ENCODE data around the gene ACR. TPM values are rescaled to one million over a fixed set of nuclear protein-coding genes. Genes with fewer than 3 reads are reported as not detected.

Gene ACR
- total RNA-seq, 1 experiment from 2014 or later, result 0.21 TPM

- Histone ChIP-seq H3K27ac (ENCODE audit: low read length) (no peak overlapping the region), H3K4me1 (ENCODE audit: control insufficient read depth, insufficient read depth, low read length) (no peaks in the 10 kb centered on the region), H3K27me3 (ENCODE audit: control insufficient read depth, insufficient read depth, low read length) (no peaks in the 10 kb centered on the region), H3K9me3 (ENCODE audit: control insufficient read depth, insufficient read depth, low read depth, low read length) (no peaks in the 10 kb centered on the region), H3K36me3 (ENCODE audit: control insufficient read depth, insufficient read depth, low read length) (no peaks in the 10 kb centered on the region), H3K4me3 (ENCODE audit: low read depth in 2 of 2, low read length in 2 of 2) (no peak overlapping the region)
- ChIA-PET POLR2A (no interaction called here), CTCF (no interaction called here)
- in situ Hi-C loops (cut with HindIII; ENCODE audit: low pct_unique_long_range_greater_than_20kb, low sequenced_read_pairs) (no loop called here), intact Hi-C loops (cut with micrococcal nuclease; ENCODE audit: unreplicated experiment) (no loop called here)
- no TSS peak for BruUV-seq (replicated peaks)
- DNase-seq (ENCODE audit: low read depth, low spot score) (no peak), ATAC-seq (peak; percentile 82)
- TF ChIP-seq SIN3A (IDR thresholded peaks at IDR 0.05; ENCODE audit: borderline replicate concordance, insufficient read depth, low read depth, low read length) (no peak), CTCF (IDR thresholded peaks at IDR 0.05) (peak; percentile 88)
Measured at GRCh38 chr22:50731811-50732624, 6.0 kb upstream of the ACR start.

- Histone ChIP-seq H3K9me3 (ENCODE audit: control insufficient read depth, insufficient read depth, low read depth, low read length) (no peaks in the 10 kb centered on the region), H3K27me3 (ENCODE audit: control insufficient read depth, insufficient read depth, low read length) (no peaks in the 10 kb centered on the region), H3K36me3 (ENCODE audit: control insufficient read depth, insufficient read depth, low read length) (no peaks in the 10 kb centered on the region), H3K4me3 (ENCODE audit: low read depth in 2 of 2, low read length in 2 of 2) (no peak overlapping the region), H3K4me1 (ENCODE audit: control insufficient read depth, insufficient read depth, low read length) (no peaks in the 10 kb centered on the region), H3K27ac (ENCODE audit: low read length) (no peak overlapping the region)
- ChIA-PET POLR2A (no interaction called here), CTCF (no interaction called here)
- no peak for ATAC-seq
- no peak for DNase-seq (ENCODE audit: low read depth, low spot score)
- intact Hi-C loops (cut with micrococcal nuclease; ENCODE audit: unreplicated experiment) (no loop called here), in situ Hi-C loops (cut with HindIII; ENCODE audit: low pct_unique_long_range_greater_than_20kb, low sequenced_read_pairs) (no loop called here)
- TF ChIP-seq CTCF (IDR thresholded peaks at IDR 0.05) (no peak), POLR2AphosphoS5 (IDR thresholded peaks at IDR 0.05; ENCODE audit: low read depth, low read length) (no peak), REST (IDR thresholded peaks at IDR 0.05; ENCODE audit: insufficient read depth in 1 of 2, low read depth in 2 of 2, low read length in 1 of 2) (no peak), TCF7L2 (IDR thresholded peaks at IDR 0.05; ENCODE audit: low read depth, low read length) (no peak)
- BruUV-seq (replicated peaks), result no TSS peak
Measured at GRCh38 chr22:50732681-50733080, 5.3 kb upstream of the ACR start.

Measured in Panc1 (cell line).